GM19397 (cell line): ENCODE measurements around the gene FSTL4.

Experiments used
- ATAC-seq: cut with Tn5 transposase; IDR thresholded peaks from one replicate; pipeline ENCODE4 v1.9.1; 2021; ENCODE audit warnings: mild to moderate bottlenecking, moderate library complexity; ENCODE audit not compliant: unreplicated experiment

FSTL4 gene

DNA sequence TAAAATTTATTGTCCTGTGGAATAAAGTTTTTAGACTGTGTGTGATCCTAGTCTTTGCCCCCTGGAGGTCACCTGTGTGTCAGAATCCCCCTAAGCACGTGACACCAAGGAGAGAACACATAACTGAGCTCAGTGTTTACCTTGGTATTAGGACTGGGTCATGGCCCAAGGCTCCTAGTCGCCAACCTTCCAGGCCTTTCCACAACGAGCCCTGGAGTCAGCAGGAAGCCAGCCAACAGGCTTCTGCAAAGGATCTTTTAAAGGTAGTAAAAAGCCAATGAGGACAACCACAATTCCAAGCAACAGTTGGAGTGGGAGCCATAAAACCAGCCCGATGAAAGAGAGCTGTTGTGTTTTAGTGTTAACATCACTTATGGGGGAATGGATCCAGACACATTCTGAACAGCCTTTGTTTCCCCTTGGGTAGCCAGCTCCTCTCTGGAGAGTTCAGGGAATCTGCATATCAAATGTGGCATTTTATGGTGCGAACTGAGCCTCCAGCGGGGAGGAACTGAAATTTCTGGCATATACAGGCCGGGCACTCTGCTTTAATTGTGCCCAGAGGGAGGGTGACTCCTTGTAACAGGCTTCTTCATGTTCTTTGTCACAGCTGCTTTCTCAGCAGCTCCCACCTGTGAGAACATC lies 239.9 kb downstream of the FSTL4 start:
- ATAC-seq: no peak

DNA sequence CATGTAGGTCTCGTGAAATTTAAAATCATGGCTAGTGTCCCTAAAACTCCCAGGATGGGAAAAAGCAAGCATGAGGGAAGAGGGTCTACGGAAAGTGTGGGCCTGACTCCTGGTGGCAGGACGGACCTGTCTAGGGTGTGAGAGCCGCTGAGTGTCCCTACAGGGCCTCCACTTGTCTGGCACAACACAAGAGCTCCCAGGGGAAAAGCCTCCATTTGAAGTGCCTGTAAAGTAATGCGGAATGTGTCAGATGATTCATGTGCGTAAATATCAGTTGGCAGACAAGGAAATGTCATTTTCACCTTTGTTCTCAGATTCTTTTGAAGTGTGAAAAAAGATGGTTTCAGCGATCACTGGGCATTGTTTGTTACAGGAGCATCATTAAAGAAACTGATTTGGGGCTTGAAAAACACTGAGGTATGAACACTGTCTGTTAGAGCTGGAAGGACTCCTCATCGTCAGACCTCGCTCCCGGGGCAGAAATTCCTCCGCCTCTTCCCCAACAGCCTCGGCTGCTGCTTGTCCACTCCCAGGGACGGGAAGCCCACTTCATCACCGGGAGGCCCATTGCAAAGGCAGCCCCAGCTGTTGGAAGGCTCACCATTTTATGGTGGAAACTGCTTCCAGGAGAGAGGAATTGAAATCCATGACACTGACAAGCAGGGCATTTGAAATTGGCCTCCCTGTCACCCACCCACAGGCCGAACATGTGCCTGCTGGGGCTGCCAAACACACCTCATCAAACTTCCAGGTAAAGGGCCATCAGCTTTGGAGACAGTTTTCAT lies 240.8 kb downstream of the FSTL4 start:
- no peak for ATAC-seq

- ATAC-seq: no peak
These were observed 241.4 kb downstream of the FSTL4 start for GRCh38 chr5:133370904-133371303.

DNA sequence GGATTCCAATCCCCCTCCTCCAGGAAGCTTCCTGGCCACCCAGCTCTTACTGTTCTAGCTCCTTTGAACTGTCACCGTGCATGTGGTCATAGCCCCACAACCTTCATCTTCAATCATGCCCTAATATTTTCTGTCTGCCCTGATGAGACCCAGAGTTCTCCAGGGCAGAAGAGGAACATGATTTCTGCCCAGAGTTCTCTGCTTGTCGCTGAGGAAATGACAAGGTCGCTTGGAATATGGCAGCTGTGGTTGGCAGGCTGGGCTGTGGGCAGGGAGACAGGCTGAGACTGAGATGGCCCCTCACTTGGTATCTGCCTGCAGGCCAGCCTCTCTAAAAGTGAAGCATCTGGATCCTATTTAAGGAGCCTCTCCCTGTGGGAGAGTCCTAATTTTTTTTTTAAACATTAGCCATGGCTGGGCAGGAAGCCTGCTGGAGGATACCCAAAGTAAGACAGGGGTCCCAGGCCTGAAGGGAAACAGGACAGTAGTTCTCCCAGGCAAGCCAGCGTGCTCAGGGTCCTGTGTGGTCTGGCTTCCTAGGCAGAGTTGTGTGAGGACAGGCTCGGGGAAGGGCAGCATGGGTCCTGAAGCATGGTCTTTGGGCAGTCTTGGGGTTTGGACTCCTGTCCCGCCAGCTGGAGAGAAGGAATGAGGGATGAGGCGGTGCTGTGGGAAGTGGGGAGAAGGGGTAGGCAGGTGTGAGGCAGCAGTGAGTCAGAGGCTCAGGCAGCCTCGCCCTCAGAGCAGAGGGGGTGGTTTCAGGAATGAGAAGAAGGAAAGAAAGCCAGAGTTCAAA lies 242.1 kb downstream of the FSTL4 start:
- no peak for ATAC-seq

- no peak for ATAC-seq
These were observed 243.2 kb downstream of the FSTL4 start for GRCh38 chr5:133368916-133369783.

DNA sequence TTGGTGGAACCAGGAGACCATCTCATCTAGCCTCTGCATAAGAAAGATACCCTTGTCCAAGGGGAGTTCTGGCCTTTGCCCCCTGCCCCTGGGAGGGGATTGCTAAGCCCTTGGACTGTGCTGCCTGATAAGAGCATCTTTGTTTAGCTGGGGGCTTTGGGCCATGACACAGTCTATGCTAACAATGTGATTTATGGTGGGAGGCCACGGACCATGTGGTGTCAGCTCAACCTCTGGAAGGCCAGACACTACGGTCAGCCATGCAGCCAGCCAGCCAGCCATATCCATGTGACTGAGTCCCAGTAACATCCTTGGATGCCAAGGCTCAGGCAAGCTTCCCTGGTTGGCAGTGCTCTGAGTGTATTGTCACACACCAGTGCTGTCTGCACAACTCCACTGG lies 244.4 kb downstream of the FSTL4 start:
- ATAC-seq: no peak

DNA sequence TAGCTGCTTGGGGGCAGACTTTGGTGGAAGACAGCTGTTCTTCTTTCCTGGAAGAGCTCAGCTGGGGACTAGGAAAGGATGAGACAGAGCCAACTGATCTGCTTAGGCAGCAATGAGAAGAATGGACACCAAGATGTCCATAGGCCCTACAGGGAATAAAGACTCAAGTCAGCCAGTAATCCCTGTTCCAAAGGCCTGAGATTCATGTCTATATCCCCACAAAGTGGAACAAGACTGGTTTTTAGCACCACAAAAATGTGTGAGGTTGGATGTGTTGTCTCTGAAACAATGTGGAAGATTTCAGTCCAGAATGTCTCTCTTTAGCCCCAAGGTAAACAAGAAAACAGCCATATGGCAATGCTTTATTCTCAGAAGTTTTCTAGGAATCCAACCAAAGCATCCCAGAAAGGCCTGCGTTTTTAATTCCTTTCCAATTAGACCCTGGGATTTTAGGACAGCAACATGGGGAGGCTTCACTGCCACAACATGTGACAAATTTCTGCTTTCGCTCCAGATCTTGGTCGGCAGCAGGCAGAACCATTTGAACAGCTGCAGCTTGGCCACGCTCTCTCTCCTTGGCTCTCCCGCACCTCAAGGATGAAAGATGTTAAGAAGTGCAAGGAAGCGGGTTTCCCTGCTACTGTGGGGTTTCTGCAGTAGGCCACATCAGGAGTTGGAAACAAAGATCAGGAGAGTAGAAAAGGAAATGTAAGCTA lies 245.1 kb downstream of the FSTL4 start:
- ATAC-seq: no peak

GRCh38 chr5:133366438-133366837 lies 245.9 kb downstream of the FSTL4 start:
- ATAC-seq: no peak

- ATAC-seq: no peak
These were observed 246.6 kb downstream of the FSTL4 start for GRCh38 chr5:133365738-133366137.

GRCh38 chr5:133364936-133365707 lies 247.2 kb downstream of the FSTL4 start:
- no peak for ATAC-seq

- ATAC-seq: no peak
These were observed 248.3 kb downstream of the FSTL4 start for GRCh38 chr5:133363807-133364587.

DNA sequence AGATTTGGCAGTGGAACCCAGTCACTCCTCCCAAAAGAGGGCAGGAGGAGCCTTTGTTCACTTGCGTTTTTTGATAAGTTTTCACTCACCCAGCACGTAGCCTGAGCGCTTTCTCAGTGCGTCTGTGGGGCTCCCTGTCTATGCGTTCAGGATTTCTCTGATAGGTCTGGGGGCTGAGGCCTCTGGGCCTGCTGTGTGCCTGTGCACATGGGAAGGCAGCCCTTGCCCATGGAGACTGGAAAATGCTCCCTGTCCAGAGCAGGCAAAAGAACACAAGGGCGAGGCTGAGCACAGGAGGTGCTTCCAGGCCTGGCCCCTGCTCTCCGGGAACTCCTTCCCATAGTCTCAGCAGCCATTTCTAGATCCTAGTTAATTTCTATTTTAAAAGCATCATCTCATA lies 249.9 kb downstream of the FSTL4 start:
- no peak for ATAC-seq

DNA sequence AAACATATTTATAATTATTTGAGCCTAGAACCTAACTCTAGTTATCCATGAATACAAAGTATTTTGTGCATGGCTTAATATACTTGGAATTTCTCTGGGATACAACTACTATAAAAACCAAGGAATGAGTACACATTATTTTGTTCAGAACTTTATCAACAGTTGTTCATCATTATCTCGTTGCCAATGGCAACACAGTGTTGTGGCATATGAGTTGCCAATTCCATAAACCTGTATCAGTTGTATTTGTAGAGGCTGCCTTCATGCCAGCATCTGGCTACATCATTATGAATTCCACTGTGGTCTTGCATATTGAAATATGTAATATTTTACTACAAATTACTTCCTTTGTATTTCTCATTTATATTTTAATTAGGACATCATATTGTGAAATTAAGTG lies 250.4 kb downstream of the FSTL4 start:
- ATAC-seq: no peak

DNA sequence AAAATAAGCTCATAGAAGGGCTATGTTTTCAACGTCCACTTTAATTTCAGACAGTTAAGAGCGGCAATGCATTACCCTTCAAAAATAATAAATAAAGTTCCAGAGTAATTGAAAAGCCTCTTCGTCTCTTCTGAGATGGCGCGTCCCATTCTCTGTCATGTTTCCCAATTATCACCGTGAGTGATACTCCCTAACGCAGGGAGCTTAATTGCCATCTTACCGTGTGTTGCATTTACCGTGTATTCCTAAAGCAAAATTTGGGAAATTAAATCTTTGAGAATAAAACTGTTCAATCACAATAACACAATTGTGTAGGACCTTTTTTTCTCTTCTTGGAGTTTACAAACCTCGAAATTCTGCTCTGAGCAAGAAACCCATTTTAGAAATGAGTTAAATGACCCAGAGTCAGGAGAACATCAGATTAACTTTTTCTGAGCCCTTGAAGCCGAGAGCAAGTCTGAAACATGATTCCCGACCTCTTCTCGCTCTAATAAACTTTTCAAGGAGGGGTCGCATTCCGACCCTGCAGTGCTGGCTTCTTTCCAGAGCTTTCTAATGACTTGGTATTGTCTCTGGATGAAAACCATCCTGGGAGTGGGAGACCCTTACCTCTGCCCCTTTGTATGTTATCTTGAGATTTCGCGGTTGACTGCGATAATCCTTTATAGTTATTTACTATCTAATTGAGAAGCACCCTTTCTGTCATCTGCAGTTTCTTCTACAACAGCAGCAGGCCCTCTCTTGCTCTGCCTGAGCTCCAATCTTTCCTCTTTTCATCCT lies 251.5 kb downstream of the FSTL4 start:
- no peak for ATAC-seq

GRCh38 chr5:133359861-133360260 lies 252.5 kb downstream of the FSTL4 start:
- no peak for ATAC-seq

DNA sequence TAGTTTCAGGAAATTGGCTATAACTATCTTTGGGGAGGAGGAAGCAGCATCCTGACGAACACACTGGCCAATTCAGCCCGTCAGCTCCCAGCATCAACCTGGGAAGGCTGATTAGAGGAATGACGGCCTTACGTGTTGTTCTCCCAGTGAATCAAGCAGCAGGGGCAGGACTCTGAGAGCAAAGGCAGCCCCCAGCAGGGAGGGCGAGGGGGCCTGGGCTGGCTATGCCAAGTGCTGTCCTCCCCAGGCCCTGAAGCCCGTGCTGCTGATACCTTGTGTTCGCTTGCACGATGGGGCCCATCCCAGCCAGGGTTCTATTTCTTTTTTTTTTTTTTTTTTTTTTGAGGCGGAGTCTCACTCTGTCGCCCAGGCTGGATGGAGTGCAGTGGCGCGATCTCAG lies 254.1 kb downstream of the FSTL4 start:
- no peak for ATAC-seq

DNA sequence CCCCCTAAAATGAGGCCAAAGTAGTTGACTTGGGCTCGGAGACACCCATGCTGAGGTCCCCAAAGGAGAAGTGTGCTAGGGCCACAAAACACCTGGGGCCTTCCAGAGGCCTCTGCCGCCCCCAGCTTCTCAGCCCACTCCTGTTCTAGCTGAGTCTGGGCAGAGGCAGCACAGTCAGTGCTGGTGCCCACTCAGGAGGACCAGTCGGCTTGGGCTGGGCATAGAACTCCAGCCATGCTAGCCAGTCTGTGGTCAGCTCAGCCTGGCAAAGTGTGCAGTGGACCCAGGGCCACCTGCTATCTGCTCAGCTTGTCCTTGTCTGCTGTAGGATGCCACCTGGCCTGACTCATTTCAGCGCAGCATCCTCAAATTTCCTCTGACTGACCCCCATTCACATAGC lies 254.6 kb downstream of the FSTL4 start:
- ATAC-seq: no peak

- no peak for ATAC-seq
These were observed 255.3 kb downstream of the FSTL4 start for GRCh38 chr5:133356984-133357421.
